ENCODE results near the gene SAMD4B. TPM values are rescaled to one million over a fixed set of nuclear protein-coding genes. Genes with fewer than 3 reads are reported as not detected.

SAMD4B gene
- total and polyA plus RNA-seq, 2 donors from 2014 or later: 92.9 to 100 TPM

DNA sequence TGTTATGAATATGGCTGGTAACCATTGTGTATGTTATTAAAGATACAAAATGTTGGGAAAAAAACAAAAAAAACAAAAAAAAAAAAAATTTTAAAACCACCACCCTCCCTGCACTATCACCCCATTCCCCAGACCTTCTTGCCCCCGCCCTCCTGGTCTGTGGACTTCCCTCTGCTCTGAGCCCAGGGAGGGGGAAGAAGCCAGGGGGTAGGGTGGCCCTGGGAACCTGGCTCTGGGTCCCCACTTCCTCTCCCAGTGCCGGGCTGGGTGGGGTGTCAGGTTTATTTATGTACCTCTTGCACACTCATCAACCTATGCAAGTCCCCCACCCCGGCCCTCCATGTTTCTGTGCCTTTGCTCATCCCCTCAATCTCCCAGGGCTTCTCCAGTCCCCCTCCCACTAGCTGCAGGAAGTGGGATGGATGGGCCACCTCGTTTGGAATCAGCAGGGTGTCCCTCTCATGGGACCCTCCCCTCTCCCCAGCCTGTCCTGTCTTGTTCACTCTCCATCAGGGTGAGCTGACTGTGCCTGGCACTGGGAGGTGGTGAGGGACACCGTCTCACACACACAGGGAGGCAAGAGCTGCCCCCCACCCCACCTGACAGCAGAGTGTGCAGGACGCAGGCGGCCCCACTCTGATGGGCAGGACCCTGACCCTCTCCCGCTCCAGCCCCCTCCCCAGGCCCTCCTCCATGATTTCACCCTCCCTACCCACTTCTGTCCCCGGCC is 42.8 kb downstream of the SAMD4B start:
- Histone ChIP-seq H3K9ac (ENCODE audit: low read length in 3 of 3) (no peak overlapping the region), H3K9me3 (ENCODE audit: control insufficient read depth in 2 of 3, insufficient read depth in 1 of 3, low read length in 3 of 3) (no peaks in the 10 kb centered on the region), H3K27ac (ENCODE audit: low read depth in 2 of 2, low read length in 2 of 2) (no peak overlapping the region), H3K4me1 (ENCODE audit: control insufficient read depth in 2 of 3, insufficient read depth in 2 of 3, low read depth in 1 of 3, low read length in 3 of 3) (peaks cover 0 to 7% (median under 1%) of the 10 kb centered on the region in 3 donors), H3K4me3 (ENCODE audit: low read length in 3 of 3) (no peak overlapping the region), H3K27me3 (ENCODE audit: control insufficient read depth, insufficient read depth, low read length) (no peaks in the 10 kb centered on the region), H3K36me3 (ENCODE audit: control insufficient read depth in 2 of 3, insufficient read depth in 3 of 3, low read length in 3 of 3) (peaks cover 8 to 60% (median 45%) of the 10 kb centered on the region in 3 donors)
- FAIRE-seq: no peak
- TF ChIP-seq, protein P1, sequence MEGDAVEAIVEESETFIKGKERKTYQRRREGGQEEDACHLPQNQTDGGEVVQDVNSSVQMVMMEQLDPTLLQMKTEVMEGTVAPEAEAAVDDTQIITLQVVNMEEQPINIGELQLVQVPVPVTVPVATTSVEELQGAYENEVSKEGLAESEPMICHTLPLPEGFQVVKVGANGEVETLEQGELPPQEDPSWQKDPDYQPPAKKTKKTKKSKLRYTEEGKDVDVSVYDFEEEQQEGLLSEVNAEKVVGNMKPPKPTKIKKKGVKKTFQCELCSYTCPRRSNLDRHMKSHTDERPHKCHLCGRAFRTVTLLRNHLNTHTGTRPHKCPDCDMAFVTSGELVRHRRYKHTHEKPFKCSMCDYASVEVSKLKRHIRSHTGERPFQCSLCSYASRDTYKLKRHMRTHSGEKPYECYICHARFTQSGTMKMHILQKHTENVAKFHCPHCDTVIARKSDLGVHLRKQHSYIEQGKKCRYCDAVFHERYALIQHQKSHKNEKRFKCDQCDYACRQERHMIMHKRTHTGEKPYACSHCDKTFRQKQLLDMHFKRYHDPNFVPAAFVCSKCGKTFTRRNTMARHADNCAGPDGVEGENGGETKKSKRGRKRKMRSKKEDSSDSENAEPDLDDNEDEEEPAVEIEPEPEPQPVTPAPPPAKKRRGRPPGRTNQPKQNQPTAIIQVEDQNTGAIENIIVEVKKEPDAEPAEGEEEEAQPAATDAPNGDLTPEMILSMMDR (IDR thresholded peaks at IDR 0.05; ENCODE audit: borderline replicate concordance, extremely low read depth, insufficient read depth): no peak
- intact Hi-C loops (cut with DNase I): no loop called here
- no peak for DNase-seq

DNA sequence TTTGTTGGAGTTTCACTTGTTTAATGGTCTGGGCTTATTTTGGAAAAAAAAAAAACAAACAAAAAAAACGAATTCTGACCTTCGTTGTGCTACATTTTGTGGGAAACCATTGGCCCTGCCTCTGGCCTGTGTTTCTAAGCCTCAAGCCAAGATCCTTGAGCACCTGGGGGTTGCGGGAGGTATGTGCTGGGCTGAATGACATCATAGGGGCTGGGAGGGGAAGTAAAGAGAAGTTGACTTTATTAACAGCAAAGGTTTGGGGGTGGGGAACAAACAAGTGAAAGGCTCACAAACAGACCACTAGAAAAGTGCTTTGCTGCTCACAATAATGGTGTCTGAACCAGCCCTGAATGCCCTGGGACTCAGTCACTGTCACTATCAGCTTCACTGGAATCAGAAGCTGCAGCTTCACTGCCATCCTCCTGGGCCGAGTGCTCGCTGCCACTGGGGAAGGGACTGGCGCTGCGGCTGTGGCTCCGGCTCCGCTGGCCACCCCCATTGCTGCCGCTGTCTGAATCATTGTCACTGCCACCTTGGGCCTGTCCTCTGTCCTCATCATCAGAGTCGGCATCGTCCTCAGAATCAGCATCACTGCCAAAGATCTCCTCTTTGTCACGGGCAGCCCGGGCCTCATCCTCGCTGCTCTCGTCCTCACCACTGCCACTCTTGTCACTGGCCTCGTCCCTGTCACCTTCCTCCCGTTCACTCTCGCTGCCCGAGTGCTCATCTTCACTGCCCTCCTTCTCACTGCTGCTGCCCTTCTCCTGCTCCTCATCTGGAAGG is 43.6 kb downstream of the SAMD4B start:
- Histone ChIP-seq H3K27ac (ENCODE audit: low read depth in 2 of 2, low read length in 2 of 2) (no peak overlapping the region), H3K27me3 (ENCODE audit: control insufficient read depth, insufficient read depth, low read length) (no peaks in the 10 kb centered on the region), H3K36me3 (ENCODE audit: control insufficient read depth in 2 of 3, insufficient read depth in 3 of 3, low read length in 3 of 3) (peaks cover 8 to 52% (median 41%) of the 10 kb centered on the region in 3 donors), H3K4me3 (ENCODE audit: low read length in 3 of 3) (no peak overlapping the region), H3K9me3 (ENCODE audit: control insufficient read depth in 2 of 3, insufficient read depth in 1 of 3, low read length in 3 of 3) (no peaks in the 10 kb centered on the region), H3K4me1 (ENCODE audit: control insufficient read depth in 2 of 3, insufficient read depth in 2 of 3, low read depth in 1 of 3, low read length in 3 of 3) (peaks cover 0 to 9% (median 5%) of the 10 kb centered on the region in 3 donors), H3K9ac (ENCODE audit: low read length in 3 of 3) (no peak overlapping the region)
- intact Hi-C loops (cut with DNase I): no loop called here
- FAIRE-seq (no peak), DNase-seq (no peak)
- TF ChIP-seq, protein P1 (IDR thresholded peaks at IDR 0.05; ENCODE audit: borderline replicate concordance, extremely low read depth, insufficient read depth): no peak

DNA sequence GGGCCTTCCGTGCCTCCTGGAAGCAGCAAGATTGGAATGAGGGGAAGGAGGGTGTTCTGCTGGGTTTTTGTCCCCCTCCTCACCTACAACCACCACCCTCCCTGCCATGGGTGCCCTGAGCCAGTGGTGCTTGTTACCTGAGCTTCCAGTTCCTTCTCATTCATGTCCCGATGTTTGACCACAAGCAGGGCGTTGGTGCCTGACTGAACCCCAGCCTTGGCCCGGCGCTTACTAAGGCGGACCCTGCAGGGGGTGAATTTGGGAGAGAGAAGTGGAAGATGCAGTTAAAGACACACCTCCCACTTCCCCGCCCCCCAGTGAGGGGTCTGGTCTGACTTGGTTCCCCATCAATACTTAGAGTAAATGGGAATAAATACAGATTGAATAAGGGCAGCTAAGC is 44.3 kb downstream of the SAMD4B start:
- FAIRE-seq: no peak
- intact Hi-C loops (cut with DNase I): no loop called here
- Histone ChIP-seq H3K27me3 (ENCODE audit: control insufficient read depth, insufficient read depth, low read length) (no peaks in the 10 kb centered on the region), H3K9me3 (ENCODE audit: control insufficient read depth in 2 of 3, insufficient read depth in 1 of 3, low read length in 3 of 3) (no peaks in the 10 kb centered on the region), H3K36me3 (ENCODE audit: control insufficient read depth in 2 of 3, insufficient read depth in 3 of 3, low read length in 3 of 3) (peaks cover 8 to 44% (median 34%) of the 10 kb centered on the region in 3 donors), H3K4me3 (ENCODE audit: low read length in 3 of 3) (no peak overlapping the region), H3K4me1 (ENCODE audit: control insufficient read depth in 2 of 3, insufficient read depth in 2 of 3, low read depth in 1 of 3, low read length in 3 of 3) (peaks cover 0 to 9% (median 5%) of the 10 kb centered on the region in 3 donors), H3K27ac (ENCODE audit: low read depth in 2 of 2, low read length in 2 of 2) (no peak overlapping the region), H3K9ac (ENCODE audit: low read length in 3 of 3) (no peak overlapping the region)
- TF ChIP-seq, protein P1 (IDR thresholded peaks at IDR 0.05; ENCODE audit: borderline replicate concordance, extremely low read depth, insufficient read depth): no peak
- peak in 1 of 5 donors; percentile 28 for DNase-seq
